Right ventricle myocardium inferior (tissue), 1 donor: Measurements from ENCODE around the gene ADAM17. TPM values are rescaled to one million over a fixed set of nuclear protein-coding genes. Genes with fewer than 3 reads are reported as not detected.
"Not testable (repeated sequence)": the region's sequence is repeated elsewhere in the genome, so short reads cannot be mapped to it uniquely, and the experiment has no call there.

Source experiments
- ATAC-seq: fragments of 200-7000 bp; cut with Tn5 transposase; one replicate; pipeline ENCODE4 v1.9.1; 2020; ENCODE audit warnings: mild to moderate bottlenecking, moderate library complexity
- DNase-seq: peaks from one replicate; pipeline ENCODE4 v3.0.0; 2021; ENCODE audit errors: missing footprints
- intact Hi-C: fragments of 100-400 bp; cut with DNase I; formaldehyde crosslinking; loops from one replicate; pipeline ENCODE4 v1.11.0; 2022
- total RNA-seq: library from RNA; stranded (reverse); fragmentation: NEBNext Ultra II Directional; extraction: Animal tissue kit (Norgen Biotek cat#: 25700); gene quantifications from one replicate; pipeline ENCODE4 v1.2.1, GENCODE V29; 2021
- donor health status: DM: no; HTN: yes; CAD: no; lungs with severe emphysema.

Gene ADAM17
- total RNA-seq, 1 donor from 2014 or later = 13.5 TPM

DNA sequence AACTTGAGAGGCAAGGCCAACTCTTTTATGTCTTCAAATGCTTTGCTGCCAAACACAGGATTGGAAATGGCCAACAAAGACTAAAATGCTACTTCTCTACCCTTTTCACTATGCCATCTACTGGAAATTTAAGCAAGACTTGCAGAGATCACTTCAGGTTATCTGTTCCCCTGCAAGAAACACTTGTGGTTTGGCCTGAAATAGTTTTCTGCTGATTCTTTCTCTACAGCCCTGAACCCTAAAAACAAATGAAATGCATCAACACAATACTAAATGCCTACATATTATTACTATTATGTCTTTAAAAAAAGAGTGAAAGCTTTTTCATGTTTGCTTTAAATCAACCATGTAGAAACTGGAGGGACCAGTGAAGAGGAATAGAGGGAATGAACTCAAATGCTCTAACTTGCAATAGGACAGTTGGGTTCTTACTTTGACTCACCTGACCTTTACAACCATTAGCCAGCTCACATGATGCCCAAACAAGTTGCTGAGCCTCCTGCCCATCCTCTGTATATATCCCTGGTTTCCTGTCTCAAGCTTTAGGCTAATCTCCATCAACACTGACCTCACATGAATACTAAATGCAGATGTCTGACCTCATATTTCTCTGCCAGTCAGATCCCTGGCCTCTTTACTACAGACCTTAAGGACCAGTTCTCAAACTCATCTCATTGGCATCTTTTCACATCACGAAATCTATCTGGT is 17.5 kb upstream of the ADAM17 start:
- DNase-seq = no peak
- no peak for ATAC-seq
- intact Hi-C loops = no loop called here

DNA sequence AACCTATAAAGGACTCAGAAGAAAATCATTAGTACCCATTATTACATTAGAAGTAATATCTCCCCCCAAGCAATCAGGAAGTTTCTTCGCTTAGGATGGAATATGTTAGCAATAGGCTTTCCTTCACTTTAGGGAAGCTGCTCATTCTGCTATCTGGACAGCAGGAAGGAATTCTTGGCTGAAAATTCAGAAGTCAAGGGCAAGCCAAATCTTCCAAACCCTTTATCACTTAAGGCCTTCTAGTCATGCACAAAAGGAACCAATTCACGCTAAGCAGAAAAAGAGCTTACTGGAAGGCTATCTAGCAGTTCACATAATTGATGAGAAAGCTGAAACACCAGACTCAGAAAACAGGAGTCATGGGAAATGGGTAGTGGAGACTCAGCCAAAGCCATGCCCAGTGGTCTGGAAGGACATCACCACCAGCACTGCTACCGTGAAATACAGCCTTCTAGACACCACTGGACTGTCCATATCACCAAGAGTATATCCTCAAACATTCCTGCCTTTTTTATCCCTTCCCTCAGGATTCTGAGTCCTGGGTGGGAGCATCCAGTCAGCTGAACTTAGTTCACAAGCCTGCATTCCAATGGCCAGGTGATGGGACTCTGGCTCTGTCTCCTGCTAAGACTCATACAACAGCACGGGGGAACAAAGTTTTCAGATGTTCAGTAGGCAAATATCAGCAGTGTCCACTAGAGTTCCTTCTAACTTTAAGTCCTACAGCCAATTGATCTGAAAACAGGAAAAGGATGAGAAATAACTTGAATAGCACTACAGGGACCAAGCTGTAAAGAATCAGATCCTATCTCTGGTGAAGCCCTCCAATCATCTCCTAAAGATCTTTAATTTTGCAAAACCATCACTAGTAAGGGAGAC is 14.8 kb upstream of the ADAM17 start:
- no peak for ATAC-seq
- DNase-seq = no peak
- intact Hi-C loops = no loop called here

DNA sequence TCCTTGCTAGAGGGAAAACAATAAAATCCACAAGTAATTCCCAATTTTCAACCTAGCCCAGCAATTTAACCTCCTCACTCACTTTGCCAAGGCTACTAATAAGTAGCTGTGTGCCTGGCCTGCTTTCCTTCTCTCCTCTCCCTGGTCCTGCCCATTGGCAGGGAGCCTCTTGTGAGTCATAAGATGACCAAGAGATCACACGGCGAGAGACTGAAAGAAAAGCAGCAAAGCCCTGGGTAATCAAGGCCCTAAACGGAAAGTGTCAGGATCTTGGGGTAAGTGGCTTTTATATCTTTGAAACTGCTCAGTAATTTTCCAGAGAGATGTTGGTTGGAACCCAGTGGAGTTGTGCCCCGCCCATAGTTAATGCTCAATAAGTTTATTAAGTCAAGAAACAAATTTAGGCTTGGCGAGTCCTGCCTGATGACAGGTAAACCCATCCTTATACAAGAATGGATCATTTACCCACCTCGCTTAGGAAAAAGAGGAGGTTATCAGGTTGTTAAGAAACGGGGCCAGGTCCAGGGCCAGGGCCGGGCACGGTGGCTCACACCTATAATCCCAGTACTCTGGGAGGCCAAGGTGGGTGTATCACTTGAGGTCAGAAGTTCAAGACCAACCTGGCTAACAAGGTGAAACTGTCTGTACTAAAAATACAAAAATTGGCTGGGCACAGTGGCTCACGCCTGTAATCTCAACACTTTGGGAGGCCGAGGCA is 10.0 kb upstream of the ADAM17 start:
- peak; percentile 77 for DNase-seq
- intact Hi-C loops = no loop called here
- ATAC-seq = peak; percentile 92

DNA sequence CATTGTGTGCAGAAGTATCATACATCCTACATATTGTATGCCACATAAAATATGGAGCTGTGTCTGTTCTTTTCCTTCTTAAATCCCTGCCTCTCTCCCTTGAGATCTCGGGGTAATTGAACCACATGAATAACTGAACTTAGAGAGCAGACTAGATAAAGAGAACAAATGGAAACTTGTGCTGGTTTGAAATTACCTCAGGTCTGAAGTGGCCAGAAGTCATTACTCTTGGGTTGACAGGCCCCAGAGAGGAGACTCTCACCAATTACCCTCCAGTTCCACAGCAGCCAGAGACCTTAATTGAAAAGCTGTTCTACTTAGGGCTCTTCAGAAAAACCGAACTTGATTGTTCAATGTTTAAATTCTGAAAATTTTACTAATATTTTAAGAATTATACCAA is 5.0 kb upstream of the ADAM17 start:
- intact Hi-C loops = no loop called here
- ATAC-seq (no peak), DNase-seq (no peak)

DNA sequence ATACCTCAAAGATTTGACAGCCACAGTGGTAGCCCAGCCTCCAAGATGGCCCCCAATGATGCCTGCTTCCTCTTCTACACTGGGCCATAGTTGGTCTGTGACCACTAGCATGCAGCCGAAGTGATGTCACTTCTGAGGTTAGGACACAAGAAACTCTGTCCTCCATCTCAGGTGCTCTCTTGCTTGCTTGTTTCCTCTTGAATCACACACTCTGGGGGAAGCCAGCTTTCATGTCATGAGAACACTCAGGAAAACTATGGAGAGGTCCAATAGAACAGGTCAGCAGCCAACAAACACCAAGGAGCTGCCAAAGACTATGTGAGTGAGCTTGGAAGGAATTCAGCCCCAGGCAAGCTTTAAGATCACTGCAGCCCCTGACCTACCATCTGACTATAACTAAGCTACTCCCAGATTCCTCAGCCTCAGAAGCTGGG is 3.3 kb upstream of the ADAM17 start:
- ATAC-seq = no peak
- intact Hi-C loops = loop anchor here (5.0 to 10.0 kb wide), 3 partner anchors 43 to 486 kb away; partner anchors contain the start of gene KLF11
- no peak for DNase-seq

DNA sequence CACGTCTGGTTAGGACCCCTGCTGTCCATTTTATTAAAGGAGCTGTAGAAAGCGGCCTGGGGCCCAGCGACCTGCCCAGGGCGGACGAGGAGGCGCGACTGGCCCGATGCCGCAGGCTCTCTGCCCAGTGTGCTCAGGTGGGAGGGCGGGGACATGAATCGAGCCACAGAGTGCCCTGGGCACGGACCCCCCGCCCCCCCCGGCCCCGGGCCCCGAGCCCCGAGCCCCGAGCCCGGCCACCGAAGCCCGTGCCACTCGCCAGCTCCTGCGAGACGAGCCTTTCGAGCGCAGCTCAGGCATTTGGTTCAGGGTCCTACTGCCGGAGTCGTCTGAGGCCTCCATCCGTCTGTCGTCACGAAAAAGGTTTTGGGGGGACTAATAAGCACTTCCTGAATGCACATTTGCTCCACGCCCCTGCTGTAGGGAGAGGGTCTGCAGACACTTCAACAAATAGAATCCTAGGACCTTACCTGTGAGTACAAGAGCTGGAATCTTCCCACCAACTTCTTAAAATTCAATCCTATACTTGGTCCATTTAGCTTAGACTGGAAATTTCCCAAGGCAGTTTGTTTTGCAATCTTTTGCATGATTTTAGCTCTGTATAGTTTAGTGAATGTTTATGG is 602 bp upstream of the ADAM17 start:
- no peak for DNase-seq
- intact Hi-C loops = loop anchor here (5.0 to 10.0 kb wide), 3 partner anchors 46 to 489 kb away; partner anchors contain the start of gene KLF11
- ATAC-seq = no peak

DNA sequence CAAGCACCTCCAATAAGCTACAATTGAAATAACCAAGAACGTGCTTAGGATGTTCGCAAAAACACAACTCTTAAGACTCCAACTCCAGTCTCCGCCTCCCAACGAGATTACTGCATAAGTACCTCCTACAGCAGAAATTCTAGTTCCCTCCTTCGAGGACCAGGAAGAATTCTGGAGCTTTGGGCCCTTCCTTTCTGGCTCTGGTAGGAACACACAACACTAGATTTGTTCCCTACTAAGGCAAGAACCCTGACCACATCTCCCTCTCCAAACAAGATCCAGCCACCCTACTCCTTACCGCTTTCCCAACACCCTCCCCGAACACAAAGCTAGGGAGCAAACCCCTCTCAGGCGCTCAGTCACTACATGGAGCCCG is 721 bp downstream of the ADAM17 start:
- intact Hi-C loops = loop anchor here (2.0 to 10.0 kb wide), 4 partner anchors 47 to 490 kb away; partner anchors contain the start of genes KLF11 and YWHAQ
- ATAC-seq (peak; percentile 1), DNase-seq (no peak)

DNA sequence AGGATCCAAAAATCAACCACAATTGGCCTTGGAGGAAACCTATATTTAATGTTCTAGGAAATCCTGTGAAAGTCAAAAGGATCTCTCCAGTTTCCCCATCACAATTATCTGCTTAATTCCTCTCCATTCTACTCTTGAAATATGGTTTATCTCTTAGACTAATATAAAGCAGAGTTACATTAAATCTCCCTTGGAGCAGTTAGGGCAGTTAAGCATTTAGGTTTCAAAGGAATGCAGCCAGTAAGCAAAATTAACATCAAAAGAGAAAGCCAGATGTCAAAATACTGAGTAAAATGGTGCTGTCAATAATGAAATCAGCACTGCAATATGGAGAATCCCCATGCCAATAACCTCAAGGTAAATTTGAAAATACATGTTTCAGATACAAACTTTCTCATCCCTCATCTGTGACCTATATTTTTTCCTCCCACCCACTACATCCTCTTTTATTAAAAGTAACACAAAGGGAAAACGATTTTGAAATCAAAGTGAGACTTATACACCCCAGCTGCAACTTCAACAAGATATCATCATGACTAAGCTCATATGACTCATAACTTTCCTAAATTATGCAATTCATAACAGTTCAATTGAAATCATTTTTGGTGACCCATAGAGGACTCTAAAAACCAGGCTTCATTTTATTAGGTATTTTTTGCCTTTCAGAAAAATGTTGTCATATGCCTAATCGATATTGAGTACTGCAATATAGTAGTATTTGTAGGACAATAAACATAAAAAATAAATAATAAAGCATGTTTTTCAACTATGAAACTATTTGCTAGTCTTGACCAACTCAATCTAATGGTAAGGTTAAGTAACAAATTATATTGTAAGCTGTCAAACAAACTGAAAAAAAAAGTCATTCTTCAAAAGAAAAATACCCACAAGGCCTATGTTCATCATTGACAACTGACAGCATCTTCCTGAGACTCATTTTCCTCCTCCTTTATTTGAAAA is 3.1 kb downstream of the ADAM17 start:
- ATAC-seq (no peak), DNase-seq (no peak)
- intact Hi-C loops = loop anchor here (10.0 kb wide), 2 partner anchors 222 to 492 kb away; partner anchors contain the start of gene KLF11

DNA sequence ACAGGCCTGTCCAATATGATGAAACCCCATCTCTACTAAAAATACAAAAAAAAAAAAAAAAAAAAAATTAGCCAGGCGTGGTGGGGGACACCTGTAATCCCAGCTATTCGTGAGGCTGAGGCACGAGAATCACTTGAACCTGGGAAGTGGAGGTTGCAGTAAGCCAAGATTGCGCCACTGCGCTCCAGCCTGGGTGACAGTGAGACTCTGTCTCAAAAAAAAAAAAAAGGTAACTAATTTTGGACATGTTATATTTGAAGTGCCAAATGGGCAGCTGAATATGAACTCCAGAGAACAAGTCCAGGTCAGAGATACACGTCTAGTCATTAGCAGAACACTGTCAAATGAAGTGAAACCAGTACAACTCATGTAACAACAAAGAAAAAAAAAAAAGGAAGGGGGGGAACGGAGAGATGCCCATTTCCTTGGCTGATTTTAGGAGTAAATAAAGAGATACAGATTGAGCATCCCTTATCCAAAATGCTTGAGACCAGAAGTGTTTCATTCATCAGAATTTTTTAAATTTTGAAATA is 4.7 kb downstream of the ADAM17 start:
- DNase-seq, ATAC-seq: not testable (repeated sequence)
- intact Hi-C loops = loop anchor here (10.0 kb wide), 2 partner anchors 224 to 494 kb away; partner anchors contain the start of gene KLF11

DNA sequence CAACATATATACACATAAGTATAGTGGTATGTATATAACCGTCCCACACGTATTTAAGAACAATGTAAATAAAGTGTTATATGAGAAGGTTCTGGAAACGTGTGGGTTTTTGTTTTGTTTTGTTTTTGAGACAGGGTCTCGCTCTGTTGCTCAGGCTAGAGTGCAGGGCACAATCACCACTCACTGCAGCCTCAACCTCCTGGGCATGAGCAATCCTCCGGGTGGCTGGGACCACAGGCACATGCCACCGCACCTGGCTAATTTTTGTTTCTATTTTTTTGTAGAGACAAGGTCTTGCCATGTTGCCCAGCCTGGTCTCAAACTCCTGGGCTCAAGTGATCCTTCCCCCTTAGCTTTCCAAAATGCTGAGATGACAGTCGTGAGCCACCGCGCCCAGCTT is 6.2 kb downstream of the ADAM17 start:
- ATAC-seq (no peak), DNase-seq (no peak)
- intact Hi-C loops = no loop called here

DNA sequence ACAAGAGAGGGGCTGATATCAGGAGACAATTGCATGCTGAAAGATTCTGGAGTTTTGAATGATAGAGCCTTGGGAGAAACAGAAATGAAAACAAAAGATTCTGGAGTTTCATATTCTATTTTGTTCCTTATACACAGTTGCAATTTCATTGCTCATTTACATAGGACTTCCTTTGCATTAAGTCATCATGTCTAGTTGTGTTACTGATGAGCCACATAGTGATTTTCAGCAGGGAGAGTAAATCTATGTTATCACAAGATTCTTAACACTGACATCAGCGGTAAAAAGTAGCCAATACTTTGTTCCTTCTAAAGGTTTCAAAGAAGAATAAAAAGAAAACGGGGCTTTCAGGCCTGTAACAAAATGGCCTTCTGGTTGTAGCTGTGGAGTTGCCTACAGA is 7.1 kb downstream of the ADAM17 start:
- intact Hi-C loops = no loop called here
- no peak for ATAC-seq

DNA sequence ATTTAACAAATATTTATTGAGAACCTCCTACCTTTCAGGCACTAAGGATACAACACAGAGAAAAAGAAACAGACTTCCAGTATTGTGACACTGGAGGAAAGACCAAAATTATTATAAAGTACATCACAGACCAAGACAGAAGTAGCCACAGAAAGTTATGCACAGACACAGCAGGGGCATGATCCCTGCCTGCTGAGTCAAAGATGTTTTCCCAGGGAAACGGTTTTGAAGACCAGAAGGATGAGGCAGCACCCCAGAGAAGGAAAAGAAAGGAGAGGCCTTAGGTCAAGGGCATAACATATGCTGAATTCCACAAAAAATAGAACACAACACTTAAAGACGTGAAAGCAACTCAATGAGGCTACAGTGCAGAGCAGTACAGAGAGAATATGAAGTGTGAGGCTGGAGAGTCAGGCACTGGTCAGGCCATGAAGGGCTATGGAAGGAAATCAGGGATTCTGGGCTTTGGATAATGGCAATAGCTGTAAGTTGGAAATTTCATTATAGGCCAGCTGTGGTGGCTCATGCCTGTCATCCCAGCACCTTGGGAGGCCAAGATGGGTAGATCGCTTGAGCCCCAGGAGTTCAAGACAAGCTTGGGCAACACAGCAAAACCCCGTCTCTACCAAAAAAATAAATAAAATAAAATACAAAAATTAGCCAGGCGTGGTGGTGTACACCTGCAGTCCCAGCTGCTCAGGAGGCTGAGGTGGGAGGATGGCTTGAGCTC is 8.2 kb downstream of the ADAM17 start:
- intact Hi-C loops = no loop called here
- DNase-seq (no peak), ATAC-seq (no peak)

More for the DNA sequence above, 7.1 kb downstream of the ADAM17 start:
- no peak for DNase-seq

DNA sequence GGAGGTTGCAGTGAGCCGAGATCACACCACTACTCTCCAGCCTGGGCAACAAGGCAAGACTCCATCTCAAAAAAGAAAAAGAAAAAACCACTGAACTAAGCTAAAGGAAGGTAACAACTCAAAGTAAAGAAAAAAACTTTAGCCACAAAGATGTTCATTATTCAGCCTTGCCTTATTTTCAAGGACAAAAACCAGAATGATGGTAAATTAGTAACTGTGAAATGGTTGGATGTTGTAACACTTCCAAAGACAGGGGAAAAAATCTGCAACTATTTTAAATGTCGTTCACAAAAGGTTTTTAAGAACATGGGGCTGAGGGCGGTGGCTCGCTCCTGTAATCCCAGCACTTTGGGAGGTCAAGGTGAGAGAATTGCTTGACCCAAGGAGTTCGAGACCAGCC is 10.1 kb downstream of the ADAM17 start:
- no peak for ATAC-seq
- intact Hi-C loops = no loop called here
- DNase-seq = no peak

DNA sequence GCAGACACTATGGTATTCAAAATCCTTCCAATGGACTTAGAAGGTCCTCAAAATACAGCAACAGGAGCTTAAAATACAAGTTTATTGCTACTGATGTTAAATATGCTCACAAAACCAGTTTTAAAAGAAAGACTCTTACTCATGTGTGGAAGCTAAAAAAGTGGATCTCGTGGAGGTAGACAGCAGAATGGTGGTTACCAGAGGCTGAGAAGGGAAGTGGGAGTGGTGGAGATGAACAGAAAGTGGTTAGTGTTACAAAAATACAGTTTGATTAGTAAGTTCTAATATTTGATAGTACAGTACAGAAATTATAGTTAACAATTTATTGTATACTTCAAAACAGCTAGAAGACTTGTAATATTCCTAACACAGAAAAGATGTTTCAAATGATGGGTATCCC is 12.1 kb downstream of the ADAM17 start:
- DNase-seq (no peak), ATAC-seq (no peak)
- intact Hi-C loops = no loop called here

DNA sequence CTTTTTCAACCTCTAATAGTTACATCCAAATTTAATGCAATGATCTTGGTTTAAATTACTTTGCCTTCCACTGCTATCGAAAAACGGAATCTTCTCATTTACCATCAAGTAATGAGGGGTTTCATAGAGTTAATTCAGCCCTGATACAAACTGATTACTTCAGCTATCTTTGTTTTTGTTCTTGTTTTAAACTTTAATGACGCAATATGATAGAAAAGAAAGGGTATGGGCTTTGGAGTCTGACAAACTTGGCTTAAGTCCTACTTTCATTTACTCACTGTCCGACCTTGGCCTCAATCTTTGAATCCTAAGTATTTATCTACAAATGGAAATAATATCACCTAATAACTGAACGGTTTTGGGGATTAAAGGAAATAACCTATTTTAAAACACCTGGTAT is 16.1 kb downstream of the ADAM17 start:
- peak; percentile 42 for ATAC-seq
- intact Hi-C loops = no loop called here
- no peak for DNase-seq

DNA sequence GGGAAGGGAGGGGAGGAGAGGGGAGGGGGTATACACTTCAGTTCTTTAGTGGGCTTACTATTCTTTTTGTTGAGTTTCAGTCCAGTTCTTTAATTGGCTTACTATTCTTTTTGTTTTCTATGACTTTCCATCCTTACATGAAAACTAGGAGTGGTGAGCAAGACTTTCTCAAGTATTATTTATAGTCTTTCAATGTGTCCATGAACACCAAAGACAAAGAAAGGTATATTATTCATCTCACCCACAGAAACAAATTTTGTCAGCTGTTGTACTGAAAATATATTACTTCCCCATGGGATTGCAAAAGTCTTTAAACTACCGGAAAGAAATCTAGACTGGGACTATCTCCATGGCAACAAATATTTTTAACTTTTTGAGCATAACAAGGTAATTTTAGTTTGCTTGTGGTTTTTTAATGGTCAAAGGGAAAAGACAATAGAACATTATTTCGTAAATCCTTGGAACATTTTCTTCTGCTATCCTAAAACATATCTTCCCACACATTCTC is 17.6 kb downstream of the ADAM17 start:
- intact Hi-C loops = no loop called here
- no peak for DNase-seq
- ATAC-seq = peak; percentile 52

DNA sequence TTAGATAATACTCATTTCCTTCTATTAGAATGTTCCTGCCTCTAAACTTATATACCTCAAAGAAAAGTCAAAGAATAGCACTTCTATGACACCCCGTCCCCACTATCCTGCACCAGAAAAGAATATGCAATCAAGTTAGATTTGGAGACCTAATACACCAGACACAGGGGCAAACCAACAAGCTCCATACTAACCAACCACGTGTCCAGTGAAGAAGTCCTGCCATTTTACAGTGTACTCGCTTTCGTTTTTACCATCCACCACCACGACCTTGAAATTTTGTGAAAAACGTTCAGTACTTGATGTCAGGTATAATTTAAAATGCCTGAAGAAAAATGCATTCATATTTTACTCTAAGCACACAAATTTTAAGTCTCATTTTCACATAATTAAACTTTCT is 19.1 kb downstream of the ADAM17 start:
- DNase-seq = no peak
- ATAC-seq = no peak
- intact Hi-C loops = no loop called here
